OCI-LY7 (cell line): ENCODE results near the gene RBL1.

Source experiments
- CTCF ChIP-seq: fragments of 200-600 bp; sonication (generic); conservative IDR thresholded peaks from 2 replicates; pipeline ENCODE4 v1.5.1; 2014; ENCODE audit warnings: mild to moderate bottlenecking, antibody characterized with exemption, low read length, moderate library complexity, mixed read lengths
- EZH2phosphoT487 ChIP-seq: fragments of 200-600 bp; sonication (generic); IDR thresholded peaks from 2 replicates; pipeline ENCODE4 v1.6.1; 2018; ENCODE audit warnings: low read depth, borderline replicate concordance, mild to moderate bottlenecking, mixed run types, antibody characterized with exemption, low read length, moderate library complexity, mixed read lengths

- TF ChIP-seq CTCF (no peak), EZH2phosphoT487 (no peak)
Measured at GRCh38 chr20:37142708-37143107, 46.9 kb upstream of the RBL1 start.
